ENCODE measurements around the gene RAPGEF3. TPM values are rescaled to one million over a fixed set of nuclear protein-coding genes. Genes with fewer than 3 reads are reported as not detected.

RAPGEF3 gene
- 0.79 TPM for total RNA-seq
- polyA plus RNA-seq: under 1 TPM in 2 of 4 donors, not detected in 2; 0.10 to 0.14 TPM

- Mint-ChIP-seq H3K9me3 (peaks cover 0 to 2% (median 0%) of the 10 kb centered on the region in 7 donors), H3K4me1 (peaks cover 6 to 40% (median 16%) of the 10 kb centered on the region in 4 donors), H3K36me3 (no peaks in the 10 kb centered on the region), H3K4me3 (peak within 1 kb of the TSS; percentile 37 to 86 (median 82)), H3K27ac (peak within 1 kb of the TSS in 1 of 3 donors; percentile 25), H3K27me3 (peaks cover 4% of the 10 kb centered on the region)
- no peaks in the 10 kb centered on the region for H3K36me3 ChIP-seq (ENCODE audit: control insufficient read depth, insufficient read depth, low read length)
- H3K9me3 ChIP-seq (ENCODE audit: control insufficient read depth in 2 of 2, low read length in 2 of 2): no peaks in the 10 kb centered on the region
- H3K27me3 ChIP-seq (ENCODE audit: control insufficient read depth, insufficient read depth, low read length): no peaks in the 10 kb centered on the region
- peaks cover 26% of the 10 kb centered on the region for H3K4me1 ChIP-seq (ENCODE audit: control insufficient read depth, insufficient read depth, low read length, poor library complexity, severe bottlenecking)
- no peak within 1 kb of the TSS for H3K4me3 ChIP-seq (ENCODE audit: low read depth, low read length)
- peak within 1 kb of the TSS; percentile 47 for H3K27ac ChIP-seq (ENCODE audit: insufficient read depth, low read length, poor library complexity, severe bottlenecking)
- ATAC-seq (ENCODE audit: low read depth in 2 of 2): peak; percentile 62 to 70
- peak; percentile 48 to 66 (median 62) for DNase-seq
Observed at GRCh38 chr12:47758834-47759690, at the start of gene RAPGEF3. RAPGEF3 (minus strand) TSS chr12:47758880; CDS start chr12:47758556, 324 bp downstream.

- H3K4me3 ChIP-seq (ENCODE audit: low read depth, low read length): peak overlapping the region; percentile 72
- peak; percentile 44 to 52 for ATAC-seq (ENCODE audit: low read depth in 2 of 2)
- peaks cover 4% of the 10 kb centered on the region for H3K36me3 Mint-ChIP-seq
Observed at GRCh38 chr12:47808050-47808449, 49.4 kb upstream of the RAPGEF3 start.

GRCh38 chr12:47807338-47807737 is 48.7 kb upstream of the RAPGEF3 start:
- H3K27me3 ChIP-seq (ENCODE audit: control insufficient read depth, insufficient read depth, low read length): no peaks in the 10 kb centered on the region
- no peak for DNase-seq
- ATAC-seq (ENCODE audit: low read depth in 2 of 2): no peak
- peaks cover 15% of the 10 kb centered on the region for H3K36me3 ChIP-seq (ENCODE audit: control insufficient read depth, insufficient read depth, low read length)
- peak overlapping the region; percentile 71 for H3K4me3 ChIP-seq (ENCODE audit: low read depth, low read length)
- H3K36me3 Mint-ChIP-seq: peaks cover 4% of the 10 kb centered on the region
- peak overlapping the region; percentile 97 for H3K27ac ChIP-seq (ENCODE audit: insufficient read depth, low read length, poor library complexity, severe bottlenecking)
- H3K4me1 Mint-ChIP-seq: peaks cover 26 to 99% (median 77%) of the 10 kb centered on the region in 4 donors
- no peaks in the 10 kb centered on the region for H3K9me3 Mint-ChIP-seq
- H3K9me3 ChIP-seq (ENCODE audit: control insufficient read depth in 2 of 2, low read length in 2 of 2): no peaks in the 10 kb centered on the region
- H3K27ac Mint-ChIP-seq: peak overlapping the region; percentile 92 to 97 (median 95)
- H3K4me3 Mint-ChIP-seq: peak overlapping the region; percentile 82 to 89 (median 83)
- no peaks in the 10 kb centered on the region for H3K27me3 Mint-ChIP-seq
- H3K4me1 ChIP-seq (ENCODE audit: control insufficient read depth, insufficient read depth, low read length, poor library complexity, severe bottlenecking): peaks cover 100% of the 10 kb centered on the region

More at GRCh38 chr12:47808050-47808449, 49.4 kb upstream of the RAPGEF3 start:
- Histone ChIP-seq H3K27ac (ENCODE audit: insufficient read depth, low read length, poor library complexity, severe bottlenecking) (peak overlapping the region; percentile 97), H3K27me3 (ENCODE audit: control insufficient read depth, insufficient read depth, low read length) (no peaks in the 10 kb centered on the region), H3K36me3 (ENCODE audit: control insufficient read depth, insufficient read depth, low read length) (peaks cover 15% of the 10 kb centered on the region), H3K9me3 (ENCODE audit: control insufficient read depth in 2 of 2, low read length in 2 of 2) (no peaks in the 10 kb centered on the region), H3K4me1 (ENCODE audit: control insufficient read depth, insufficient read depth, low read length, poor library complexity, severe bottlenecking) (peaks cover 98% of the 10 kb centered on the region)
- H3K27ac Mint-ChIP-seq: peak overlapping the region; percentile 92 to 97 (median 95)
- H3K9me3 Mint-ChIP-seq: no peaks in the 10 kb centered on the region
- peaks cover 28 to 99% (median 75%) of the 10 kb centered on the region in 4 donors for H3K4me1 Mint-ChIP-seq
- DNase-seq: peak; percentile 71 to 97 (median 71)
- peak overlapping the region; percentile 82 to 89 (median 83) for H3K4me3 Mint-ChIP-seq
- no peaks in the 10 kb centered on the region for H3K27me3 Mint-ChIP-seq

- peak overlapping the region; percentile 82 to 97 (median 95) for H3K27ac Mint-ChIP-seq
- no peak for ATAC-seq (ENCODE audit: low read depth in 2 of 2)
- H3K9me3 Mint-ChIP-seq: no peaks in the 10 kb centered on the region
- peaks cover 15% of the 10 kb centered on the region for H3K36me3 ChIP-seq (ENCODE audit: control insufficient read depth, insufficient read depth, low read length)
- H3K4me3 ChIP-seq (ENCODE audit: low read depth, low read length): peak overlapping the region; percentile 11
- peak overlapping the region; percentile 97 for H3K27ac ChIP-seq (ENCODE audit: insufficient read depth, low read length, poor library complexity, severe bottlenecking)
- H3K9me3 ChIP-seq (ENCODE audit: control insufficient read depth in 2 of 2, low read length in 2 of 2): no peaks in the 10 kb centered on the region
- peak overlapping the region in 3 of 4 donors; percentile 66 to 81 (median 73) for H3K4me3 Mint-ChIP-seq
- H3K36me3 Mint-ChIP-seq: peaks cover 4% of the 10 kb centered on the region
- DNase-seq: no peak
- H3K4me1 Mint-ChIP-seq: peaks cover 18 to 96% (median 73%) of the 10 kb centered on the region in 4 donors
- no peaks in the 10 kb centered on the region for H3K27me3 Mint-ChIP-seq
- H3K4me1 ChIP-seq (ENCODE audit: control insufficient read depth, insufficient read depth, low read length, poor library complexity, severe bottlenecking): peaks cover 95% of the 10 kb centered on the region
- H3K27me3 ChIP-seq (ENCODE audit: control insufficient read depth, insufficient read depth, low read length): no peaks in the 10 kb centered on the region
Observed at GRCh38 chr12:47805417-47805816, 46.7 kb upstream of the RAPGEF3 start.

- ATAC-seq (ENCODE audit: low read depth in 2 of 2) (no peak), DNase-seq (no peak)
- H3K4me1 ChIP-seq (ENCODE audit: control insufficient read depth, insufficient read depth, low read length, poor library complexity, severe bottlenecking): peaks cover 83% of the 10 kb centered on the region
- H3K36me3 ChIP-seq (ENCODE audit: control insufficient read depth, insufficient read depth, low read length): peaks cover 20% of the 10 kb centered on the region
- peaks cover 15 to 93% (median 70%) of the 10 kb centered on the region in 4 donors for H3K4me1 Mint-ChIP-seq
- no peak overlapping the region for H3K4me3 ChIP-seq (ENCODE audit: low read depth, low read length)
- peak overlapping the region in 3 of 4 donors; percentile 22 to 81 (median 46) for H3K4me3 Mint-ChIP-seq
- H3K36me3 Mint-ChIP-seq: peaks cover 4% of the 10 kb centered on the region
- no peaks in the 10 kb centered on the region for H3K9me3 ChIP-seq (ENCODE audit: control insufficient read depth in 2 of 2, low read length in 2 of 2)
- H3K27me3 Mint-ChIP-seq: no peaks in the 10 kb centered on the region
- no peaks in the 10 kb centered on the region for H3K27me3 ChIP-seq (ENCODE audit: control insufficient read depth, insufficient read depth, low read length)
- peak overlapping the region in 2 of 3 donors; percentile 82 to 95 for H3K27ac Mint-ChIP-seq
- H3K27ac ChIP-seq (ENCODE audit: insufficient read depth, low read length, poor library complexity, severe bottlenecking): no peak overlapping the region
- H3K9me3 Mint-ChIP-seq: no peaks in the 10 kb centered on the region
Observed at GRCh38 chr12:47804171-47804570, 45.5 kb upstream of the RAPGEF3 start.

- Histone ChIP-seq H3K27ac (ENCODE audit: insufficient read depth, low read length, poor library complexity, severe bottlenecking) (peak overlapping the region; percentile 47), H3K9me3 (ENCODE audit: control insufficient read depth in 2 of 2, low read length in 2 of 2) (no peaks in the 10 kb centered on the region), H3K36me3 (ENCODE audit: control insufficient read depth, insufficient read depth, low read length) (peaks cover 27% of the 10 kb centered on the region), H3K27me3 (ENCODE audit: control insufficient read depth, insufficient read depth, low read length) (no peaks in the 10 kb centered on the region), H3K4me3 (ENCODE audit: low read depth, low read length) (peak overlapping the region; percentile 32), H3K4me1 (ENCODE audit: control insufficient read depth, insufficient read depth, low read length, poor library complexity, severe bottlenecking) (peaks cover 74% of the 10 kb centered on the region)
- H3K27me3 Mint-ChIP-seq: no peaks in the 10 kb centered on the region
- peak overlapping the region; percentile 58 to 81 (median 80) for H3K4me3 Mint-ChIP-seq
- DNase-seq: no peak
- no peak for ATAC-seq (ENCODE audit: low read depth in 2 of 2)
- peaks cover 4% of the 10 kb centered on the region for H3K36me3 Mint-ChIP-seq
- no peaks in the 10 kb centered on the region for H3K9me3 Mint-ChIP-seq
- H3K27ac Mint-ChIP-seq: peak overlapping the region; percentile 76 to 96 (median 90)
- H3K4me1 Mint-ChIP-seq: peaks cover 7 to 88% (median 63%) of the 10 kb centered on the region in 4 donors
Observed at GRCh38 chr12:47803191-47803875, 44.7 kb upstream of the RAPGEF3 start.

- ATAC-seq (ENCODE audit: low read depth in 2 of 2) (no peak), DNase-seq (peak in 1 of 3 donors; percentile 43)
- H3K4me1 Mint-ChIP-seq: peaks cover 0 to 84% (median 56%) of the 10 kb centered on the region in 4 donors
- H3K36me3 Mint-ChIP-seq: peaks cover 9% of the 10 kb centered on the region
- H3K9me3 Mint-ChIP-seq: no peaks in the 10 kb centered on the region
- no peak overlapping the region for H3K4me3 ChIP-seq (ENCODE audit: low read depth, low read length)
- peak overlapping the region; percentile 8 to 81 (median 48) for H3K4me3 Mint-ChIP-seq
- no peaks in the 10 kb centered on the region for H3K27me3 ChIP-seq (ENCODE audit: control insufficient read depth, insufficient read depth, low read length)
- no peaks in the 10 kb centered on the region for H3K27me3 Mint-ChIP-seq
- H3K4me1 ChIP-seq (ENCODE audit: control insufficient read depth, insufficient read depth, low read length, poor library complexity, severe bottlenecking): peaks cover 70% of the 10 kb centered on the region
- H3K9me3 ChIP-seq (ENCODE audit: control insufficient read depth in 2 of 2, low read length in 2 of 2): no peaks in the 10 kb centered on the region
- H3K27ac ChIP-seq (ENCODE audit: insufficient read depth, low read length, poor library complexity, severe bottlenecking): peak overlapping the region; percentile 47
- H3K36me3 ChIP-seq (ENCODE audit: control insufficient read depth, insufficient read depth, low read length): peaks cover 36% of the 10 kb centered on the region
- peak overlapping the region; percentile 52 to 94 (median 94) for H3K27ac Mint-ChIP-seq
Observed at GRCh38 chr12:47802312-47802711, 43.6 kb upstream of the RAPGEF3 start.

Measured in CD4-positive, CD25-positive, alpha-beta regulatory T cell (primary cell).